DMS114 treated with DMSO at 0.1 percent for 48 hours (cell line): ENCODE data around the gene TNIK.

Source experiments
- DNase-seq: peaks from one replicate; lab custom pipeline; 2025; ENCODE audit not compliant: unreplicated experiment; lab: John Stamatoyannopoulos, UW

The TNIK gene

DNA sequence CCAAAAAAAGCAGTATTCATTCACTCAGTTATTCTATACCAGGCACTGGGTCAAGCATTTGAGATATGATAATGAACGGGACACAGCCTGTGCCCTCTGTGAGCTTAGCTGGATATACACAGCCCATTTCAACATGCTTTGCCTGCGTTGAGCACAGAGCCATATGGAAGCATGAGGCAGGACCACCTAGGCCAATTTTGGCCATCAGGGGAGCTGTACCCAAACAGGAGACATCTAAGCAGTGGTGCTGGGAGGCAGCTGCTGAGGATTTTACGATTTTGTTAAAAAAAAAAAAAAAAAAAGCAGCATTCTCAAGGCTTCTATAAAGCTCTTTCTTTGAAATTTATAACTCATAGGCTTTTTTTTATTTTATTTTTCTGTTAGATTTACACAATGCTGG is 346.5 kb downstream of the TNIK start:
- no peak for DNase-seq

DNA sequence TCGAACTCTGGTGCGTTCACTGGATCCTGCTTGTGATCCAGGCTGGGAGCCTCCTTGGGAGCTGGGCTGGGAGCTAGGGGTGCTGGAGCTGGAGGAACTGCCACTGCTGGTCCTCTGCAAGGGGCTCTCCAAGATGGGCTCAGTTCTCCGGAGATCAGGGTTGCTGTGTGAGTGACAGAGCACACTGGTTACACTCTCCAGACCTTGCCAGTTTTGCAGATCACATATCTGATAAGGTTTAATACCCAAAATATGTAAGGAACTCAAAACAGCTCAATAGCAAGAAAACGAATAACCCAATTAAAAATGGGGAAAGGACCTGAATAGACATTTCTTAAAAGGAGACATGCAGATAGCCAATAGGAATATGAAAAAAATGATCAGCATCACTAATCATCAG is 349.5 kb downstream of the TNIK start:
- no peak for DNase-seq

- DNase-seq: no peak
These were observed 352.1 kb downstream of the TNIK start for GRCh38 chr3:171108066-171108465.

DNA sequence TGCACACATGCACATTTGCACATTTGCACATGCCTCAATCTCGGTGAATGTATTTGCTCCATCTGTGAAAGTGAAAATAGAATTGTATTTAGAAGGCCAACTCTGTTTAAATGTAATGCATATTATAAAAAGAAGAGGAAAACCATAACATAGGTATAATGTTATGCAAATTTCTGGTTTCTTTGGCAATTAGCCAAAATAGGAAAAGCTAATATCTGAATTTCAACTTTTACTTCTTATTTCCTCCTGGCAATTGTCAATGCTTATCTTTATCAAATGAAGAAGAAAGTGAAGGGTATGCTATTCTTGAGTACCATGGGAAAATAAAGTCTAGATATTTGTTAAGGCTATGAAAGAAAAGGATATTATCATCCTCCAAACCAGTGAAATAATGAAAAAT is 357.0 kb downstream of the TNIK start:
- DNase-seq: no peak

DNA sequence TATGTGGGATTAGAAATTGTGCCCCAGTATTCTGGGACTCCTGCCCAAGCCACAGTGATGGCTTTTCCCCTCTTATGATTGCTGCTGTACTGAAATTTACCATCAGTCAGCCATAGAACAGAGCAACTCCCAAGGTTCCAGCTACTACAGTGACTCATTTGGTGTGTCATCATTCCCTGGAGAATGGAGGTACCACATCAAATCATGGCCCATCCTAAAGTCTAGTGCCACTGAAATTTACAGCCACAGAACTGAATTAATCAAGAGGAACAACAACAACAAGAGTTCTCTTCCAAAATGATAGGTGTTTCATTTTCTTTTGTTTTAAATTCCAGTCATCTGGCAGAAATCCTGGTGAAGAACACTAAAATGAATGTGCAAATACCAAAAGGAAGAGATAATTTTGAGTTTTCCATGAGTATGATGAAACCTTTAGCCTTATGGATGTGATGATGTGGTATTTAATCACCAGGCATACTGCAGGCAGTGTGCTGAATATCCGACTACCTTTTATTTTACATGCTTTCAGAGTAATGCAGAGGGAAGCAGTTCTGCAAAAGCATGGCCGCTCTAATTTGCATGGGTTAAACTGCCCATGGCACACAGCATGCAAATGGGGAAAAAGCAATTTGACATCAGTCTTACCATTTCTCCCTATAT is 358.1 kb downstream of the TNIK start:
- no peak for DNase-seq

GRCh38 chr3:171099911-171100310 is 360.3 kb downstream of the TNIK start:
- no peak for DNase-seq

- no peak for DNase-seq
These were observed 365.1 kb downstream of the TNIK start for GRCh38 chr3:171095063-171095462.

DNA sequence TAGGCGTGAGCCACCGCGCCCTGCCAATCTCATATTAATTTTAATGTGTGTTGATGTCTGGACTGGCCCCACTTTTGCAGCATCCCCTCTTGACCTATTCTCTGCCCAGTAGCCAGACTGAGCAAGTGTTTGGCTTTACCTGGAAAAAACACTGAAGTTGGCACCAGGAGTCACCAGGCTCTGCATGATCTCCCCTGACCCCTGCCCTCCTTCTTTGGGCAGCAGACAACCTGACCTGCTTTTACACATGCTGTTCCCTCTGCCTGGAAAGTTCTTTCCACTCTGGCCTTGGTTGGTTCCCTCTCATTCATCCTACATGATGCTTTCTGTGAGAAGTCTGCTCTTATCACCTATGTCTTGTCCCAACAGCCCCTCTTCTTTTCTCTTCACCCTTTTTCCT is 365.8 kb downstream of the TNIK start:
- DNase-seq: no peak

DNA sequence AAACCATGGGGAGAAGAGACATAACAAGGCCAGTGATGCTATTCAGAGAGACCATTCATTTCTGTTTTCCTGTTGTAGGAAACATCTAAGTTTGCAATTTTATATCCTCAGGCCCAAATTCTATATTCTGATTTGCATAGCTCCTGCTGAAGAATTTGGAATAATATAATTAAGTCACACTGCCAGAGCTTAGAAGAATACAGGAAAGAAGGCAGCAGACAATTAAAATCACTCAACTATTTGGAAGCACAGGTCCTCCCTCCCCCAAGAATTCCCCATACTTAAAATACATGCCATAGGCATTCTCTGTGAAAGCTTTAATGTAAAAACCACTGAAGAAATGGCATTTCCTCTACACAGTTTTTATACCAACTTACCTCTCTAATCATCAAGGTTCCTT is 366.7 kb downstream of the TNIK start:
- DNase-seq: no peak

GRCh38 chr3:171092467-171092911 is 367.7 kb downstream of the TNIK start:
- DNase-seq: no peak

DNA sequence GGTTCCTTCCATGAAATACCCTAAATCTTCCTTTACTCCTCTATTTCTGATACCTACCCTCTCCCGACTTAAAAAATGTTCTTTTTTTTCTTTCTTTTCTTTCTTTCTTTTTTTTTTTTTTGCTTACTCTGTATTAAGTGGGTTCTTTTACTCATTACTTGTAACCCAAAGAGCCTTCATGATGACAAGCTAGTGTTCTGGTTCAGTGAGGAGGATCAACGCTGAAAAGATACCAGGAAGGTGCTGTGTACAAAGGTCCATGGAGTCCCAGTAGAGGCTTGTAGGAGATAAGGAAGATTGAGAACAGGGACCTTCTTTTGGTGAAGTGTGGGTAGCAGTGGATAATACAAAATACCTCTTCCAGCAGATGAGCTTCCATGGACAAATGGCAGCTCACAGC is 369.9 kb downstream of the TNIK start:
- DNase-seq: no peak

DNA sequence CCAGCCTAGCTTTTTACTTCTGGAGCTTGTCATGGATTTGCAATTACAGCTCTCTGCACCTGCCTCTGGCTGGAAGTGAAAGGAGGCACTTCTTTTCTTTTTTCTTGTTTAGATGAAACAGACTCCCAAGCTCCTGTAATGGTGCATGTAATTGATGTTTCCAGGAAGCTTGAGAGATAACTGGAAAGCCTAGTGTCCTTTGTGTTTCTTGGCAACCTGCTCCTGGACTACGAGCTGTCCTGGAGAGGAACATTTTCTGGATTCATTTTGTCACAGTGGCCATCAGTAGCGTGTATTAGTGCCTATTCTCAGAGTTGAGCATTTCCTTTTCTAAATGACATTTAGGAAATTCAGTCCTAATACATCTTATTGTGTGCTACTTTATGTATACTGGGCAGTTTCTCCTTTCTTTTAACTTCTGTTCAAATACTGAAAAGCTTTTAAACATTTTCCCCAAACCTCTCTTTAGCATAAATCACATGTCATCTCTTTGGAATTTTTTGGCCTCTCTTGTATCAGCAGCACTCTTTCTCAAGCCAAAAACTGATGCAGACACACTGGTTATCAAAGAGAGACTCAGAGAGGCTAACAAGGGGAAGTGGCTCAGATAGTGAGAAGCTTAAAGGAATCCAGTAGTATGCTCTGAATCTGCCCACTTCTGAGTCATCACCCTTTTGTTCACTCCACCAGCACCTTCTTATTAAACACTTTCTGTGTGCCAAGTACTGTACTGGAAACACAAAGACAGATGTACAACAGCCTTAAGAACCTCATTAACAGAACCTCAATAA is 371.0 kb downstream of the TNIK start:
- DNase-seq: no peak

DNA sequence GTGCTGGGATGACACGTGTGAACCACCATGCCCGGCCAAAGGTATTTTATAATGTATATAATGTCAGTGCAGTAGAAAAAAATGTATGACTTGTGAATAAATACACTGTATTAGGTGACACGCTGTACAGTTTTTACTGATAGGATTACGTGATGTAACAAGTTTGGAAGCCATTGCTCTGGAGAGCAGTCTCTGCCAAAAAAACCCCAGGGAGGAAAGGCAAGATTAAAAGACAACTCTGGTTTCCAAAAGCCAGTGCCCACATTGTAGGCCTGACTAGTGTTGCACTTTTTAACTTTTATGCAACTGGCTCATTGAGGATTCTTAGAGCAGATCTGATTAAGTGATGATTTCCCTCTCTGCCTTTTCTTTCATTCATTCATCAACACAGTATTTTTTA is 371.7 kb downstream of the TNIK start:
- no peak for DNase-seq

GRCh38 chr3:171086914-171087313 is 373.3 kb downstream of the TNIK start:
- no peak for DNase-seq

GRCh38 chr3:171077261-171077660 is 382.9 kb downstream of the TNIK start:
- DNase-seq: no peak

DNA sequence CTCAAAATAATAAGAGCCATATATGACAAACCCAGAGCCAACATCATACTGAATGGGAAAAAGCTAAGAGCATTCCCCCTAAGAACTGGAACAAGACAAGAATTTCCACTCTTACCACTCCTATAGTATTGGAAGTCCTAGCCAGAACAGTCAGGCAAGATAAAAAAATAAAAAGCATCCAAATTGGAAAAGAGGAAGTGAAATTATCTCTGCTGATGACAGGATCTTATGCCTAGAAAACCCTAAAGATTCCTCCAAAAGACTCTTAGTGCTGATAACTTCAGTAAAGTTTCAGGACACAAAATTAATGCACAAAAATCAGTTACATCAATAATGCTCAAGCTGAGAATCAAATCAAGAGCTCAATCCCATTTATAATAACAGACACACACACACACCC is 387.8 kb downstream of the TNIK start:
- DNase-seq: no peak

GRCh38 chr3:171068658-171069057 is 391.5 kb downstream of the TNIK start:
- no peak for DNase-seq

DNA sequence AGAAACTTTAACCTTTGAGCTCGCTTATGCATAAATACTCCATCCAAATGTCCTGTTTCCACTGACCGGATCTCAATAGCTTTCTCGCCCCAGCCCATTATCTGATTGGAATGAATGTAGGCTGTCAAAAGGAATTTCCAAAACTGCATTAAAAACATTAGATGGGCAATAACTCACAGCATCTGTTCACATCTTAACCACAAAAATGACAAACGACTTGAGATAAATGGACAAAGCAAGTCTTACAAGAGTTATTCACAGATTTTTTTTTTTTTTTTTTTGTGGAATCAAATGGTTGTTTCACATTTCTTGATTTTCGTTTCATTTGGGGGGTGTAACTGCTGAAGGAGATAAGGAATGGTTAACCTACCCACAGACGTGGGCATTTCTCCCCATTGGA is 394.0 kb downstream of the TNIK start:
- no peak for DNase-seq

- no peak for DNase-seq
These were observed 394.5 kb downstream of the TNIK start for GRCh38 chr3:171065732-171066131.

- no peak for DNase-seq
These were observed 395.7 kb downstream of the TNIK start for GRCh38 chr3:171064461-171064860.

DNA sequence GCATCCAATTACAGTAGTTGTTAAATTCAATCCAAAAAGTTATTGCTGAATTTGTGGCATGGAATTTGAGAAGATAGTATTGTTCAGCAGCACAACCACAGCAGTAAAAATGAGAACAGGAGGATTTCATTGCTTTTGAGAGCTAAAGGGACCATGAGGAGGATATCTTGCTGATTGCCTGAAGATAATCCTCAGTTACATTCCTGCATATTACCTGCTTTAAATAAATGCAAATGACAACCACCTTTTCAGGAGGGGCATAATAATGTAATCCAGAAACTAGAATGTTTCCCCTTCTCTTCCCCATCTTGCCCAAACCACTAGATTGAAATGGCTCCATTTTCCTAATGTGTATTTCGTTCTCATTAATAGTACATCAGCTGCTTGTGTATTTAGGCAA is 398.5 kb downstream of the TNIK start:
- no peak for DNase-seq

DNA sequence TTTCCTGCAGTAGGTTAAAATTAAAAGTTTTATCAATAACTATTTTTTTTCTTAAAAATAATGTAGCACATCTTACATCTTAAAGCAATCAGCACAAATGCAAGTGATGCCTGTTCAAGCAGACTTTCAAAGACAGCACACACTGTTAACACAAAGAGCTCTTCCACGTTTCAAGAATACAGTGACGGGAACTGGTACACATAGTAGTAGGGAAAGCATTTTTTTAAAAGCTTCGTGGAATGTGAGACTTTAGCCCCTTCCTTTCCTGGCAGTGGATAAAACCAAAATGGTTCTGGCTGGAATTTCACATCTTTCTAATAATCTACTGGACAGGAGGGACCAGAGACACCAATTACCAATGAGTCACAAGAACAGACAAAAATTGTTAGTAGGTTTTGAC is 400.2 kb downstream of the TNIK start:
- no peak for DNase-seq
